NCI-H460 (cell line): ENCODE results near the gene LYRM2. TPM values are rescaled to one million over a fixed set of nuclear protein-coding genes. Genes with fewer than 3 reads are reported as not detected.

Experiments
- DNase-seq: peaks from one replicate; pipeline ENCODE4 v3.0.0-alpha.2; 2016; ENCODE audit warnings: low read depth; ENCODE audit errors: extremely low read depth
- total RNA-seq: library from RNA; depleted of rRNA; stranded (reverse); fragments of >200 nt; shearing (Covaris generic); gene quantifications from 2 replicates; pipeline ENCODE4 v1.2.3, GENCODE V29; 2014

Gene LYRM2
- total RNA-seq, 1 experiment from 2014 or later, result 20.1 TPM

GRCh38 chr6:89562093-89562973, 76.2 kb downstream of the LYRM2 start:
- no peak for DNase-seq

GRCh38 chr6:89559487-89559886, 79.1 kb downstream of the LYRM2 start:
- no peak for DNase-seq

GRCh38 chr6:89555806-89556205, 82.7 kb downstream of the LYRM2 start:
- no peak for DNase-seq

GRCh38 chr6:89555031-89555430, 83.5 kb downstream of the LYRM2 start:
- no peak for DNase-seq

- no peak for DNase-seq
Observed at GRCh38 chr6:89554106-89554505, 84.4 kb downstream of the LYRM2 start.

- no peak for DNase-seq
Observed at GRCh38 chr6:89553431-89553830, 85.1 kb downstream of the LYRM2 start.

- DNase-seq, result no peak
Observed at GRCh38 chr6:89547281-89547680, 91.3 kb downstream of the LYRM2 start.

- DNase-seq, result no peak
Observed at GRCh38 chr6:89542866-89543265, 95.7 kb downstream of the LYRM2 start.

GRCh38 chr6:89542081-89542857, 96.3 kb downstream of the LYRM2 start:
- DNase-seq, result no peak

GRCh38 chr6:89539779-89540178, 98.8 kb downstream of the LYRM2 start:
- no peak for DNase-seq

- no peak for DNase-seq
Observed at GRCh38 chr6:89536231-89536630, 102.3 kb downstream of the LYRM2 start.

- no peak for DNase-seq
Observed at GRCh38 chr6:89530982-89531381, 107.6 kb downstream of the LYRM2 start.

- no peak for DNase-seq
Observed at GRCh38 chr6:89528866-89529265, 109.7 kb downstream of the LYRM2 start.

- no peak for DNase-seq
Observed at GRCh38 chr6:89527634-89528033, 110.9 kb downstream of the LYRM2 start.

GRCh38 chr6:89526563-89526869, 112.0 kb downstream of the LYRM2 start:
- DNase-seq, result no peak

GRCh38 chr6:89525786-89526562, 112.6 kb downstream of the LYRM2 start:
- DNase-seq, result no peak

GRCh38 chr6:89522778-89523177, 115.8 kb downstream of the LYRM2 start:
- no peak for DNase-seq

GRCh38 chr6:89520736-89521135, 117.8 kb downstream of the LYRM2 start:
- no peak for DNase-seq

GRCh38 chr6:89518352-89519055, 120.0 kb downstream of the LYRM2 start:
- DNase-seq, result no peak
